GM12872 (cell line): ENCODE measurements around the gene PSMD5.

Experiments used
- CTCF ChIP-seq: IDR thresholded peaks from 3 replicates; pipeline ENCODE4 v1.5.1; 2011; ENCODE audit warnings: low read depth, mild to moderate bottlenecking, low read length, moderate library complexity; ENCODE audit not compliant: insufficient read depth

The PSMD5 gene

GRCh38 chr9:120854596-120855327, 12.0 kb upstream of the PSMD5 start:
- no peak for TF ChIP-seq CTCF

GRCh38 chr9:120853198-120853597, 10.5 kb upstream of the PSMD5 start:
- TF ChIP-seq CTCF = no peak

DNA sequence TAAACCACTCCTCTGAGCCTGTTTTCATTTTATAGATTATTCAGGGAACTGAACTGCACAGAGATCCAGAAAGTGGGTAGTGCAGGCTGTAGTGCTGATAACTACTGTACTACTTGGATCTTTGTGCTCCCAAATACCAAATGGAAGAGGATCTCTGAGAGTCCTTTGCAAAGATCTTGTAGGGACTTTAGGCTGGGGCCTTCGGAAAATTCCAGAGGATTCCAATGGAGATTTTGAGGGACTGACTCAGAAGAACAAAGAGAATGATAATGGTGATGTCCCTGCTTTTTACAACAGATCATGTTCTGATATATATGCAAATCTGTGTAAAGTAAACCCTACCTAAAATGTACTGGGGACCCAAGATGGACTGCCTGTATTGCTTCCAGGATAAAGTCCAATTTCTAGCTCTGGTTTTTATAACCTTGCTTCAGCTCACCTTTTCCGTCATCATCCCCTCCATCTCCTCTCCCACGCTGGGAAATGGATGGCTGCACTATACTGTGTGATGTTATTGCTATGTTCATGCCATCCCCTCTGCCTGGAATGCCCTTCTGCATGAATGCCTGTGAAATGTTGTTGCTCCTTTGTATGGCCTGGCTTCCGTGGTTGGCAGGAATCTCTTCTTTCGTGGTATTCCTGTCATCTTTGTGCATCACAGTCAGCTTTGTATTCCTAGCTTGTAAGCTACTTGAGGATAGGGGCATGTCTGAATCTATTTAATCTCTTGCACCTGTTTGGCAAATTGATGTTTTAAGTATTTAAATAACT, 9.7 kb upstream of the PSMD5 start:
- TF ChIP-seq CTCF = no peak

DNA sequence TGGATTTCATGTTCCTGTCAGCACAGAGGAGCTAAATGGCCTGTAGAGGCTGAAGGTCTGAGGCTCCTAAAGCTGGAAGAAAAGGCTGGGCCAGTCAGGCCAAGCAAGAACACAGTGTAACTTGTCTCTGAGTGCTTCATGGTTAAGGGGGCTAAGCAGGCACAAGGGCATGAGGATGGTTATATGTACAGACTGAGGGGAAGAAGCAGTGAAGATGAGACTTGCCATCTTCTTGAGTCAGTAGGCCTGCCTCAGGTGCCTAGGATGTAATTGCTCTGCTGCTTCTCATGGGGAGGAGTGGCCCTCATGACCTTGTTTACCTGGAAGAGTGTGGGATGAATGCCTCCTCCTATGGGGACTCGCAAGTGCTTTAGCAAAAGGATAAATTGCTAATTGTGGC, 8.7 kb upstream of the PSMD5 start:
- TF ChIP-seq CTCF = no peak

DNA sequence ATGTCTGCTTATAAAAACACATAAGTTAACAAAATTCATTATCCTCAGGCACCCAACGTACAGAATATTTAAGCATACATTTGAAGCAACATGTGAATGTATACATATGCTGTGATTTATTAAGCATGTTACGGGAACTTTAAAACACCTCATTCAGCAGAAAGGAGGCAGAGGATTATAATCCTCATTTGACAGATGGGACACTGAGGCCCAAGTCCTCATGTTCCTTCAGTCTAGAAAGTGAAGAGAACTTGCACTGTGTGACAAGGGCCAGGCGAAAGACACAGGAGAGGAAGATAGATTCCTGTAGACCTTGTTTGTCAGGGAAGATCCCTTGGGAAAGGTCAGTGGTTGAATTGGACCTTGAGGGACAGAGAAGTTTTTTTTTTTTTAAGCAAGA, 7.6 kb upstream of the PSMD5 start:
- TF ChIP-seq CTCF = no peak

DNA sequence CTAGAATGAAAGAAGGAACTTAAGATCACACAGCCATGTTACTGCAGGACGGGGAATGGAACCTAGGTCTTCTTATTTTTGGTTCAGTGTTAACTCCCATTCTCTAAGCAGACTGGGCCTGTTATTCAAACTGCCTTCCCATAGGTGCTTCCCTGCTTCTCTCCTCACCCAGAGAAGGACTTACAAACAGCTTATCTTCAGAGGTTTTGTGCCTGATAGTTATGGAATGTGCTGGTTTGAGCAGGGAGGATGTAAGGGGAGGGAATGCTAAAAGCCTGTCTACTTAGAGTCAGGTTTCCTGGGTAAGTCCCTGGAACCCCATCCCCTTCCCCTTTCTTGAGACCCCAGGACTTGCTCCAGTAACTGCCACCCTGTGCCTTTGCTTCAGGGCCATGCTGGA, 4.2 kb upstream of the PSMD5 start:
- TF ChIP-seq CTCF = no peak

DNA sequence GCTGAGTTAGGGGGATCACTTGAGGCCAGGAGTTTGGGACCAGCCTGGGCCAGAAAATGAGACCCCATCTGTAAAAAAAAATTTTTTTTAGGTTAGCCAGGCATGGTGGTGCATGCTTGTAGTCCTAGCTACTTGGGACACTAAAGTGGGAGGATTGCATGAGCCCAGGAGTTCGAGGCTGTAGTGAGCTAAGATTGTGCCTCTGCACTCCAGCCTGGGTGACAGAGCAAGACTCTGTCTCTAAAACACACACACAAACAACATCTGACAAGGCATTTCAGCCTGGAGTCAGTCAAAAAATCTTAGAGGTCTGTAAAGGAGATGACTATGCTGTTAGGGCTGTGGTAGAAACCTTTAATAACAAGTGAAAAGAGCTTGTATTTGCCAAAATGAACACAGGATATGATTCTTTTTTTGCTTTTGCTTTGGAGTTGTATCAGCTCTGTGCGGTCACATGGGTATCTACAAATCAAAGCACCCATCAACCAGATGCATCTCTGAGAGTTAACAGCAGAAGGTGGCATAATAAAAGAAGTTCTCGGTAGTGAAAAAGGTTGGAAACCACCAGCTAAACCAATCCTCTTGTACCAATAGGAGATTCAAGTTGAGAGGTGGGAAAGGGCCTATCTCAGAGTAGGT, 3.6 kb upstream of the PSMD5 start:
- TF ChIP-seq CTCF = no peak
